Measurements from ENCODE around the gene NAP1L1. TPM values are rescaled to one million over a fixed set of nuclear protein-coding genes. Genes with fewer than 3 reads are reported as not detected.

NAP1L1 gene
- total RNA-seq, 2 experiments from 2014 or later = 524 to 558 TPM

DNA sequence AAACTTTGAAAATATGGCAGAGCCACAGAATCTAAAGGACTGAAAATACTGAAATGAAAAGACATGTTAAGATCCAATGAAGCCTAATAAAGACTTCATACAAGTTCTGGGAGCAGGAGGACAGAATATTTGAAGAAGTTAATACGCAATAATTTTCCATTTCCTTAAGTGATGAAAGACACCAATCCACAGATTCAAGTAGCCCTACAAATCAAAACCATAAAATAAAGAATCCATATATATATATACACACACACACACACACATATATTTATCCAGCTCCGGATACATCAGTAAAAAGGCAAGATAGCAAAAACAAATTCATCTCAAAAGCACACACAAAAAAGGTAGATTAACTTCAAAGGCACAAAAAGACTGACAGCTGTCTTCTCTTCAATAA lies 5.7 kb downstream of the NAP1L1 start:
- peaks cover 5% of the 10 kb centered on the region for H3K9me3 Mint-ChIP-seq
- peak overlapping the region; percentile 4 for H3K27ac Mint-ChIP-seq
- ChIA-PET CTCF (interaction anchor here (1.3 to 1.9 kb wide), 2 partner anchors 80 to 269 kb away, joined by 3 to 5 read pairs; no protein-coding TSS in a partner anchor), POLR2A (no interaction called here)
- peaks cover 69% of the 10 kb centered on the region for H3K4me1 Mint-ChIP-seq
- H3K4me3 Mint-ChIP-seq = no peak overlapping the region
- peaks cover 50% of the 10 kb centered on the region for H3K36me3 Mint-ChIP-seq (ENCODE audit: low read depth)
- no peak for DNase-seq
- H3K27me3 Mint-ChIP-seq = no peaks in the 10 kb centered on the region

DNA sequence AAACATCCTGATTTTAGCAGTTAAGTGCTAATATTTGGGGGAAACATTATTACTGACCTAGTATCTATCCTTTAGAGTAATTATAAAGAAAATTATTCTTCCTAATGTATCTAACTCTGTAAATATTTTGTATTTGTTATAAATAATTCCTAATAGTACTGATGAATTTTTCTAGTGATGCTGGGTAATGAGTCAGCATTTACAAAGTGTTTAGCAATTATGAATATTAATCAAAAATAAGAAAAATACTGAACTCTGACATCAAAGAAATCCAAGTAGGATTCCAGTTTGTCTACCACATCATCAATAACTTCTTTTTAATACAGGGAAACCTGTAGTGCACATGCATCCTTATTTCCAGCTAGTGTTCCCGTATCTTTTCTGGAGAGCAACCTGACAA lies 9.0 kb downstream of the NAP1L1 start:
- ChIA-PET POLR2A (interaction anchor here (1.1 kb wide), 1 partner anchor 16 kb away, joined by 3 read pairs; no protein-coding TSS in a partner anchor), CTCF (no interaction called here)
- DNase-seq = no peak
- no peaks in the 10 kb centered on the region for H3K27me3 Mint-ChIP-seq
- H3K9me3 Mint-ChIP-seq = peaks cover 5% of the 10 kb centered on the region
- H3K4me3 Mint-ChIP-seq = no peak overlapping the region
- no peak overlapping the region for H3K27ac Mint-ChIP-seq
- peaks cover 64% of the 10 kb centered on the region for H3K4me1 Mint-ChIP-seq
- peaks cover 66% of the 10 kb centered on the region for H3K36me3 Mint-ChIP-seq (ENCODE audit: low read depth)

DNA sequence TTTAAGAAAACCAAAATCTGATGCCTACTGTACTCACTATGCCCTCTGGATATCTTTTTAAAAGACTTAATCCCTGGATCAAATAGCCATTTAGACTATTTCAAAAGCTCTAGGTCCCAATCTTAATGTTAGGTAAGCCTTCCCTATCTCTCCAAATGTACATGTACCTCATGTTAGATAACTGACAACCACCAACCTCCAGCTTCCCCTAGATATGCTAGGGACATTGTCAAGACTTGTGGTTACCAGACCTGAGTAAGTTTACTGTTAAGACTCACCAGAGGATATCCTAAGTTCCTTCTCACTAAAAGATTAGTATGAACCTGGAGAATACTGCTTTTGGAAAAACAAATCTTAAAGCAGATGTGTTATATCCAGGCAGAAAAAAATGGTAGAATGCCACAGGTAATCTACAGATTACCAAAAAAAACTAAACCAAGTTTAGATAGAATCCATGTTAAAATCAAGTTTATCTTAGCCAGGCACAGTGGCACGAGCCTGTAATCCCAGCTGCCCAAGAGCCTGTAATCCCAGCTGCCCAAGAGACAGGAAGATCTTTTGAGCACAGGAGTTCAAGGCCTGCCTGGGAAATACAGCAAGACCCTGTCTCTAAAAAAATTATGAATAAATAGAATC lies 9.7 kb downstream of the NAP1L1 start:
- Mint-ChIP-seq H3K4me1 (peaks cover 63% of the 10 kb centered on the region), H3K27me3 (no peaks in the 10 kb centered on the region), H3K9me3 (peaks cover 5% of the 10 kb centered on the region), H3K36me3 (ENCODE audit: low read depth) (peaks cover 65% of the 10 kb centered on the region), H3K4me3 (no peak overlapping the region), H3K27ac (no peak overlapping the region)
- CTCF ChIA-PET = no interaction called here
- no peak for DNase-seq
- POLR2A ChIA-PET = interaction anchor here (0.7 to 2.0 kb wide), 2 partner anchors 9 to 307 kb away, joined by 3 to 10 read pairs; partner anchors contain the start of gene NAP1L1

DNA sequence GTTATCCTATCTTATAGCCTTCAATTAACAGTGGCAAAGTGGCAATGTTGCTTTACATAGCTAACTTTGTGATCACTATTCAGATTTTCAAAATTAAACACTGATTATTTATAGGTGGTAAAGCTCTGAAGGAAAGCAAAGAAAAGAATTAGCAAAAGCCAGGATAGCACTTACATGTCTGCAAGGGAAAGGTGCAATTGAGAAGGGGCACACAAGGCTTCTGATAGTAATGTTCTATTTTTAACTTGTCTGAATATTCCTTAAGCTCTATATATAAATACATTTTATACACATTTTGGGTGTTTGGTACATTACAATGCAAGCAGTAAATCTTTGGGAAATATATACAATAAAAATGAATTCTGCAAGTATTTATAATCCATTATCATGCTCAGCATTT lies 10.9 kb downstream of the NAP1L1 start:
- DNase-seq = no peak
- H3K27ac Mint-ChIP-seq = no peak overlapping the region
- peaks cover 62% of the 10 kb centered on the region for H3K36me3 Mint-ChIP-seq (ENCODE audit: low read depth)
- peaks cover 62% of the 10 kb centered on the region for H3K4me1 Mint-ChIP-seq
- H3K9me3 Mint-ChIP-seq = peaks cover 1% of the 10 kb centered on the region
- H3K4me3 Mint-ChIP-seq = no peak overlapping the region
- ChIA-PET POLR2A (interaction anchor here (1.1 to 2.0 kb wide), 2 partner anchors 10 to 566 kb away, joined by 3 to 10 read pairs; partner anchors contain the start of gene NAP1L1), CTCF (interaction anchor here (0.9 to 2.3 kb wide), 2 partner anchors 36 to 547 kb away, joined by 3 to 6 read pairs; no protein-coding TSS in a partner anchor)
- no peaks in the 10 kb centered on the region for H3K27me3 Mint-ChIP-seq

DNA sequence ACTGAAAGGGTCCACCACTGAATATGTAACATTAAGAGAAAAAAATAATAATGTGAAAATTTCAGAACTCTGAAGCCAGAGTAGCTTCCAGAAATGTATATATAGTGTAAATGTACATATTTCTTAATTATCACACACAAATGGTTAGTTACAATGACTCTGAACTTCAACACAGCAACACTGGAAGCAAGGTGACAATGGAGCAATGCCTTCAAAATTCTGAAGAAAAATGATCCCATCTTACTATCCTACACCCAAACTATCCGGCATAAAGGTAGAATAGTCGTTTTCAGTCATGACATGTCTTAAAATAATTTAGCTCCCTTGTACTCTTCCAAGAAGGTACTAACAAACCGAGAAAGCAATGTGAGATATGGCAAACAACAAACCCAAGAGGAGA lies 11.9 kb downstream of the NAP1L1 start:
- Mint-ChIP-seq H3K9me3 (no peaks in the 10 kb centered on the region), H3K27ac (no peak overlapping the region), H3K4me3 (no peak overlapping the region), H3K27me3 (no peaks in the 10 kb centered on the region), H3K4me1 (peaks cover 61% of the 10 kb centered on the region), H3K36me3 (ENCODE audit: low read depth) (peaks cover 66% of the 10 kb centered on the region)
- no peak for DNase-seq
- CTCF ChIA-PET = interaction anchor here (0.9 to 2.3 kb wide), 2 partner anchors 35 to 546 kb away, joined by 3 to 6 read pairs; no protein-coding TSS in a partner anchor
- POLR2A ChIA-PET = interaction anchor here (1.1 kb wide), 1 partner anchor 11 kb away, joined by 4 read pairs; no protein-coding TSS in a partner anchor

DNA sequence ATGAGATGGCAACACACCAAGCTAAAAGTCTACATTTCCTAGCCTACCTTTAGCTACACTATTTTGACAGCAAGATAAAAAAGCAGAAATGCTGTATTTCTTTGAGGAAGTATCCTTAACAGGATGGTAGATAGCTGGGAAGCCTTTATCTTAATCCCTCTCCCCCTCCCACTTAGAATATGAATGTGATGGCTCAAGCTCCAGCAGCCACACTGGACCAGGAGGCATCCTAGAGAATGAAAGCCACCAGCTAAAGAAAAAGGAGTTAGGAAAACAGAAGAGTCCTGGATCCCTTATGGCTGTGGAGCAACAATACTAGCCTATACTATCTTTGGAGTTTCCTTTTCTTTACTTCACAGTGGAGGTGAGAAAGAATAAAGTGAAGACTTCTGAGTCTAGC lies 15.1 kb downstream of the NAP1L1 start:
- Mint-ChIP-seq H3K27me3 (no peaks in the 10 kb centered on the region), H3K9me3 (peaks cover 13% of the 10 kb centered on the region), H3K4me1 (peaks cover 41% of the 10 kb centered on the region), H3K4me3 (no peak overlapping the region), H3K36me3 (ENCODE audit: low read depth) (peaks cover 81% of the 10 kb centered on the region), H3K27ac (no peak overlapping the region)
- ChIA-PET POLR2A (interaction anchor here (1.5 to 2.3 kb wide), 2 partner anchors 14 to 589 kb away, joined by 3 to 12 read pairs; partner anchors contain the start of genes GLIPR1 and NAP1L1), CTCF (no interaction called here)
- no peak for DNase-seq

DNA sequence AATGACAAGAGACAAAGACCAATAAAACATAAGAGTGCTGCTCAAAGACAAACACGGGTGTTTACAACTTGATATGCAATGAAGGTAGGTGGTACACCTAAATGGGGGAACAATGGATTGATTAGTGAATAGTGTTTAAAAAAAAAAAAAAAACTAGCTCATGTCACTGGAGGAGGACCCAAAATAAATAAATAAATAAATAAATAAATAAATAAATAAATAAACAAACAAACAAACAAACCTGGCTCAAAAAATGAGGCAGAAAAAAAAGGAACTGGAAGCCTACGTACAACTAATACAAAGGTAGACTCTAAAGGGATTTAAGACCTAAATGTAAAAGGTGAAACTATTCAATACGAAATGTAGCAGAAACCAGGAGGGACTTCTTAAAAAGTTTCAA lies 18.6 kb downstream of the NAP1L1 start:
- CTCF ChIA-PET = interaction anchor here (1.6 kb wide), 1 partner anchor 281 kb away, joined by 3 read pairs; no protein-coding TSS in a partner anchor
- Mint-ChIP-seq H3K9me3 (peaks cover 13% of the 10 kb centered on the region), H3K4me1 (peaks cover 27% of the 10 kb centered on the region), H3K36me3 (ENCODE audit: low read depth) (peaks cover 87% of the 10 kb centered on the region), H3K4me3 (no peak overlapping the region), H3K27me3 (no peaks in the 10 kb centered on the region), H3K27ac (no peak overlapping the region)
- DNase-seq = no peak
- POLR2A ChIA-PET = interaction anchor here (1.0 to 1.1 kb wide), 2 partner anchors 19 to 554 kb away, joined by 3 to 4 read pairs; partner anchors contain the start of genes KRR1 and NAP1L1

DNA sequence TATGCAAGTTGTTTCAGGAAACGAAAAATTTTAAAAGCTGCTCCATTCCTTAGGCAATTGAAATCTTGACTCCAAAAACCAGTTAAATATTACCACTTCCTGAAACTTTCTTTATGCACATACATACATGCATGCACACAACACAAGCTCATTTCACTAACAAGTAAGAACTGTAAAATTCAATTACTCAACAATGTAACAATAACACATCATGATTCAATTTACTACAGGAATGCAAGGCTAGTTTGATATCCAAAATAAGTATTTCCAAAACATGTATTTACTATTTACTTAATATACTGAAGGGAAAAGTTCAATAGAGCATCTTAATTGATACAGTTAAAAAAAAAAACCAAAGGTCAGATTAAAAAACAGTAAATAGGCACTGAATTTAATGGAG lies 19.6 kb downstream of the NAP1L1 start:
- ChIA-PET POLR2A (interaction anchor here (0.6 to 1.0 kb wide), 2 partner anchors 374 to 553 kb away, joined by 3 read pairs; partner anchors contain the start of gene KRR1), CTCF (interaction anchor here (1.6 kb wide), 1 partner anchor 283 kb away, joined by 4 read pairs; the partner anchor contains the start of gene BBS10)
- H3K27me3 Mint-ChIP-seq = no peaks in the 10 kb centered on the region
- H3K4me3 Mint-ChIP-seq = no peak overlapping the region
- H3K27ac Mint-ChIP-seq = no peak overlapping the region
- peaks cover 30% of the 10 kb centered on the region for H3K4me1 Mint-ChIP-seq
- peaks cover 13% of the 10 kb centered on the region for H3K9me3 Mint-ChIP-seq
- no peak for DNase-seq
- peaks cover 91% of the 10 kb centered on the region for H3K36me3 Mint-ChIP-seq (ENCODE audit: low read depth)

DNA sequence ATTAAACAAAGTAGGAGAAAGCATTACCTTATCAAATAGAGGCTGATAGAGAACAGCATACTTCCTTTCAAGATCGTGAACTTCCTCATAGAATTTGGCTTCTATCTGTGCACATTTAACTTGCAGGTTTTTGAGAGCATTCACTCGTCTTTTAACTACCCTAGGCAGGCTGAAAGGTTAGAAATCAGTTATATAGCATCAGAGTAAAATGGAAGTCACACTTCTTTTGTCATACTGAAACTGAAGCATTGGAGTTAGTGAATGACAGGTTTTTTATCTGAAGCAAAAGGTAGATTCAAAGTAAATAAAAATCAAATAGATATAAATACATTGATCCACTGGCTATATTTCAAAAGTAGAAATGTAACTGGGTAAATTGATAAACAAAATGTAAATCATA lies 24.4 kb downstream of the NAP1L1 start:
- CTCF ChIA-PET = no interaction called here
- no peaks in the 10 kb centered on the region for H3K27me3 Mint-ChIP-seq
- peaks cover 16% of the 10 kb centered on the region for H3K4me1 Mint-ChIP-seq
- POLR2A ChIA-PET = no interaction called here
- no peak overlapping the region for H3K4me3 Mint-ChIP-seq
- DNase-seq = no peak
- no peak overlapping the region for H3K27ac Mint-ChIP-seq
- H3K9me3 Mint-ChIP-seq = peaks cover 5% of the 10 kb centered on the region
- H3K36me3 Mint-ChIP-seq (ENCODE audit: low read depth) = peaks cover 82% of the 10 kb centered on the region

DNA sequence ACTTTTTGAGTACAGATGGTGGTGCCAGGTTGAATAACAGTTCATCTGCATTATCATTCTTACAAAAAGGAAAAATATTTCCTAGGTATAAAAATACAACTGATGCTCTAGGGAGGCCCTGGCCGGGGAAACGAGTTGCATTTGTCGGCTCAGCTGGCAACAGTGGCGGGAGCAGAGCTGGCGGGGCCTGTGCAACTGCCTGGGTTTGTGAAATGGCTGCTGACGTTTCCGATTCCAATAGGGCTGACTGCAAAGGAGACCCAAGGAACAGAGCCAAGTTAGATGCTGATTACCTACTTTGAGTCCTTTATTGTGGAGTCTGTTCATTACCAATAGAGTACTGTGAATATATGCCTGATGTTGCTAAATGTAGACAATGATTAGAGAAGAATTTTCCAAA lies 27.2 kb downstream of the NAP1L1 start:
- Mint-ChIP-seq H3K27me3 (no peaks in the 10 kb centered on the region), H3K36me3 (ENCODE audit: low read depth) (peaks cover 72% of the 10 kb centered on the region), H3K9me3 (no peaks in the 10 kb centered on the region), H3K4me3 (no peak overlapping the region), H3K4me1 (peaks cover 11% of the 10 kb centered on the region), H3K27ac (no peak overlapping the region)
- ChIA-PET POLR2A (no interaction called here), CTCF (no interaction called here)
- no peak for DNase-seq

DNA sequence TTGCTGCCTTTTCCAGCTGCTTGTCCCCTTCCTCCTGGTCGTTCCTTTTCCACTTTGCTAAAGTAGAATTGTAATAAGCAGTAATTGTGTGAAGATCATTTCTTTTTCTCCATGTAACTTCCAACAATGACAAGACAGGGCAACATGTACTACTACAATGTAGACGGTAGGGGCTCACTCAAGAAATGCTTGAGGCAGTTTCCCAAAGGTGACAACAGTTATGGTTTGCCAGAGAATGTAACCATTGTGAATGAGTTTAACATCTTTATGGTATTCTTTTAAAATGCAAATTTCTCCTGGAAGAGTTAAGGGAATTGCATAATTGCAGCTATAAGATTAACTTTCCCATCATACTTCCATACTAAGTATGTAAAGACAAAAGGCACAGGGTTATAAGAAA lies 29.1 kb downstream of the NAP1L1 start:
- H3K4me1 Mint-ChIP-seq = peaks cover 7% of the 10 kb centered on the region
- H3K27me3 Mint-ChIP-seq = no peaks in the 10 kb centered on the region
- no peak overlapping the region for H3K27ac Mint-ChIP-seq
- POLR2A ChIA-PET = no interaction called here
- H3K4me3 Mint-ChIP-seq = no peak overlapping the region
- CTCF ChIA-PET = interaction anchor here (1.3 kb wide), 1 partner anchor 24 kb away, joined by 3 read pairs; the partner anchor contains the start of gene PHLDA1
- no peaks in the 10 kb centered on the region for H3K9me3 Mint-ChIP-seq
- no peak for DNase-seq
- peaks cover 67% of the 10 kb centered on the region for H3K36me3 Mint-ChIP-seq (ENCODE audit: low read depth)

DNA sequence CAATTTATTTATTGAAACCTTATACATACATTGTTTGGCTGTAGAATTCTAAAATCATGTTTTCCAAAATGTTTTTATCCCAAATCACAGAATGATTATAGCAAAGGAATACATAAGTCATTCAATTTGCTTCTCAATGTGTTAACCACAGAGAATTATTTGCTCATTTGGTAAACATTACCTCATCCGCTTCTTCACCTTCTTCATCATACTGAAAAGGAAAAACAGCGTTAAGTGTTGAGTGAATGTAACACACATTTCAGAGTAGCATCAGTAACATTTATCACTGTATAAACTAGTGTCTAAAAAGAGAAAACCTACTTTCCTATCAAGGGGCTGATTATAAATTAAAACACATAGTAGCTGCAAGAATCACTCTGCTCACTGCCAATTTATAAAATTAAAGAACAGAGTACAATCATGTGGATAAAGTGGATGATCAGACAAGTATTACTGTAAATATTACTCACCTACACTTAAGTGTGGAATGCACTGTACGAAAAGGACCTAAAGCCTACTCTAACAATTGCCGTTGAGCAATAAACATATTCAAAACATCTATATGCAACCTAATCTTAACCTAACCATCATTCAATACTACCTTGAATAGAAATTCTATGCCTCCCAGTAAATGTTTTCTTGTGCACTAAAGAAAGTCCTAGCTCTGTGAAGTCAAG lies 34.8 kb downstream of the NAP1L1 start:
- ChIA-PET CTCF (interaction anchor here (0.8 to 1.4 kb wide), 4 partner anchors 18 to 523 kb away, joined by 3 read pairs; partner anchors contain the start of gene PHLDA1), POLR2A (interaction anchor here (1.1 to 1.4 kb wide), 2 partner anchors 12 to 17 kb away, joined by 3 to 4 read pairs; no protein-coding TSS in a partner anchor)
- Mint-ChIP-seq H3K27me3 (no peaks in the 10 kb centered on the region), H3K36me3 (ENCODE audit: low read depth) (peaks cover 55% of the 10 kb centered on the region), H3K9me3 (no peaks in the 10 kb centered on the region), H3K4me1 (peaks cover 7% of the 10 kb centered on the region), H3K4me3 (no peak overlapping the region), H3K27ac (no peak overlapping the region)
- DNase-seq = no peak

DNA sequence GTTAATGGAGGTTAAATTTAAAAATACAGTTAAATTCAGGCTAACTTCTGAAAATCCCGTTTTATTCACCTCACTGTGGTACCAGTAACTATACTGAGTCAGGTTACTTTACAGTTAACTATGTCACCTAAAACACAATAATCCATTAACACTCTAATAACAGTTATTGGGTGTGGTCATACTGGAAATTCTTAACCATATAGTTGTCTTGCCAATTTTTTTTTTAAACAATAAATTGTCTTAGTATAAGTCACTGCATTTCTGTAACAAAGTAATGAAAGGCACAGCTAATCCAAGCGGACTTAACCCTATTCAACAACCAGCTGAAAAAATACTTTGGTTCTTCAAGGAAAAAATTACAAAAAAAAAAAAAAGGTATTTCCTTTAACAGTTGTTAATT lies 36.7 kb downstream of the NAP1L1 start:
- H3K27ac Mint-ChIP-seq = no peak overlapping the region
- H3K4me1 Mint-ChIP-seq = peaks cover 8% of the 10 kb centered on the region
- H3K36me3 Mint-ChIP-seq (ENCODE audit: low read depth) = peaks cover 52% of the 10 kb centered on the region
- DNase-seq = no peak
- no peaks in the 10 kb centered on the region for H3K27me3 Mint-ChIP-seq
- CTCF ChIA-PET = interaction anchor here (0.6 to 1.5 kb wide), 2 partner anchors 16 to 39 kb away, joined by 3 to 6 read pairs; partner anchors contain the start of gene PHLDA1
- POLR2A ChIA-PET = interaction anchor here (0.6 kb wide), 2 partner anchors 20 to 308 kb away, joined by 3 read pairs; no protein-coding TSS in a partner anchor
- no peak overlapping the region for H3K4me3 Mint-ChIP-seq
- H3K9me3 Mint-ChIP-seq = no peaks in the 10 kb centered on the region
